Measurements from ENCODE around the gene DTX3. TPM values are rescaled to one million over a fixed set of nuclear protein-coding genes. Genes with fewer than 3 reads are reported as not detected.

Gene DTX3
- total and polyA plus RNA-seq, 2 experiments from 2014 or later, result 22.8 to 46.6 TPM

GRCh38 chr12:57620245-57620935 is 15.8 kb downstream of the DTX3 start:
- Histone ChIP-seq H3K4me3 (peak overlapping the region; percentile 59), H3K27ac (ENCODE audit: low read depth) (no peak overlapping the region), H3K27me3 (ENCODE audit: insufficient read depth) (peaks cover 100% of the 10 kb centered on the region), H3F3A (replicated peaks; ENCODE audit: low read depth) (0 out of 2 replicates have a peak, but pooled peaks cover 13% of the 10 kb centered on the region), H3K79me2 (replicated peaks; ENCODE audit: insufficient read depth) (no peaks in the 10 kb centered on the region), H2AFZ (no peak overlapping the region; the same call in 1 of the 2 replicates), H3K9me2 (ENCODE audit: insufficient read depth) (no peaks in the 10 kb centered on the region), H4K20me1 (replicated peaks; ENCODE audit: insufficient read depth) (peaks cover 8% of the 10 kb centered on the region), H3K4me1 (ENCODE audit: insufficient read depth) (peaks cover 24% of the 10 kb centered on the region), H3K36me3 (ENCODE audit: insufficient read depth) (peaks cover 4% of the 10 kb centered on the region; the same call in 1 of the 2 replicates), H3K4me2 (peak overlapping the region; percentile 87)
- no peak for DNase-seq (ENCODE audit: low spot score)
- Mint-ChIP-seq H3K36me3 (ENCODE audit: low read depth) (peaks cover 12% of the 10 kb centered on the region; the same call in 2 of the 3 replicates), H3K27me3 (ENCODE audit: insufficient read depth, low read depth, poor library complexity) (peaks cover 98% of the 10 kb centered on the region), H3K4me1 (peaks cover 22% of the 10 kb centered on the region), H3K9me3 (no peaks in the 10 kb centered on the region), H3K4me3 (peak overlapping the region; percentile 71), H3K27ac (no peak overlapping the region)
- TF ChIP-seq ZNF331 (CRISPR knock-in tag; IDR thresholded peaks at IDR 0.05; ENCODE audit: low read depth) (no peak), EZH2 (IDR thresholded peaks at IDR 0.05; ENCODE audit: low read depth, unreplicated experiment) (peak; percentile 70)
- ATAC-seq, result peak; percentile 2; the same call in 2 of the 3 replicates

GRCh38 chr12:57620936-57621496 is 16.4 kb downstream of the DTX3 start:
- Mint-ChIP-seq H3K27me3 (ENCODE audit: insufficient read depth, low read depth, poor library complexity) (peaks cover 100% of the 10 kb centered on the region), H3K36me3 (ENCODE audit: low read depth) (peaks cover 8% of the 10 kb centered on the region; the same call in 2 of the 3 replicates), H3K4me3 (peak overlapping the region; percentile 71), H3K27ac (no peak overlapping the region), H3K9me3 (no peaks in the 10 kb centered on the region), H3K4me1 (peaks cover 22% of the 10 kb centered on the region)
- Histone ChIP-seq H3K36me3 (ENCODE audit: insufficient read depth) (peaks cover 4% of the 10 kb centered on the region; the same call in 1 of the 2 replicates), H3K27ac (ENCODE audit: low read depth) (no peak overlapping the region), H3F3A (replicated peaks; ENCODE audit: low read depth) (0 out of 2 replicates have a peak, but pooled peaks cover 13% of the 10 kb centered on the region), H3K4me1 (ENCODE audit: insufficient read depth) (peaks cover 24% of the 10 kb centered on the region), H3K4me3 (peak overlapping the region; percentile 59), H3K4me2 (peak overlapping the region; percentile 87), H4K20me1 (replicated peaks; ENCODE audit: insufficient read depth) (peaks cover 8% of the 10 kb centered on the region), H2AFZ (peak overlapping the region; percentile 69; the same call in 1 of the 2 replicates), H3K27me3 (ENCODE audit: insufficient read depth) (peaks cover 100% of the 10 kb centered on the region), H3K9me2 (ENCODE audit: insufficient read depth) (no peaks in the 10 kb centered on the region), H3K79me2 (replicated peaks; ENCODE audit: insufficient read depth) (no peaks in the 10 kb centered on the region)
- DNase-seq (ENCODE audit: low spot score) (peak; percentile 62), ATAC-seq (peak; percentile 39)
- peak; percentile 87 for TF ChIP-seq EZH2 (IDR thresholded peaks at IDR 0.05; ENCODE audit: low read depth, unreplicated experiment)
- no peak for TF ChIP-seq ZNF114 (CRISPR knock-in tag; IDR thresholded peaks at IDR 0.05)
- no peak for TF ChIP-seq ETS1 (IDR thresholded peaks at IDR 0.05)
- no peak for TF ChIP-seq CREB1 (CRISPR knock-in tag; IDR thresholded peaks at IDR 0.05; ENCODE audit: low read depth)
- no peak for TF ChIP-seq NANOG (IDR thresholded peaks at IDR 0.05; ENCODE audit: borderline replicate concordance)
- TF ChIP-seq JUNB (IDR thresholded peaks at IDR 0.05; ENCODE audit: unreplicated experiment), result no peak
- TF ChIP-seq STAT1 (IDR thresholded peaks at IDR 0.05; ENCODE audit: unreplicated experiment), result no peak
- TF ChIP-seq CTCF (conservative IDR thresholded peaks at IDR 0.05; ENCODE audit: low read depth in 2 of 2), result peak in 1 of 2 experiments; percentile 9; a peak in 2 of 4 replicates
- no peak for TF ChIP-seq POLR2AphosphoS5 (IDR thresholded peaks at IDR 0.05; ENCODE audit: low read depth)
- TF ChIP-seq ZNF331 (CRISPR knock-in tag; IDR thresholded peaks at IDR 0.05; ENCODE audit: low read depth), result no peak
- TF ChIP-seq REST (IDR thresholded peaks at IDR 0.05; ENCODE audit: unreplicated experiment), result no peak

Data from GM23338 (cell line).